K562 (cell line): ENCODE measurements around the gene SPATA24. TPM values are rescaled to one million over a fixed set of nuclear protein-coding genes. Genes with fewer than 3 reads are reported as not detected.

ENCODE experiments used
- ATAC-seq: fragments of 200-7000 bp; cut with Tn5 transposase; 3 replicates; pipeline ENCODE4 v1.9.1; 2020; ENCODE audit warnings: moderate library complexity
- BruUV-seq: library from RNA; stranded (reverse); fragments of 400-500 nt; replicated peaks from 2 replicates; lab custom pipeline; 2021; lab: Mats Ljungman, UMichigan
- CTCF ChIA-PET: fragments of 300-600 bp; formaldehyde crosslinking; extraction: SDS; loops from one replicate; lab custom pipeline; 2021; ENCODE audit warnings: low intra/inter-chr PET ratio; lab: Yijun Ruan, JAX
- POLR2A ChIA-PET: fragments of 300-600, 350-650 bp; sonication (Branson Sonifier 250); formaldehyde crosslinking; extraction: SDS; loops from one replicate; lab custom pipeline; 2021; ENCODE audit warnings: antibody characterized with exemption, inconsistent platforms; lab: Yijun Ruan, JAX
- DNase-seq, 4 experiments: peaks; one replicate each; pipeline versions ENCODE4 v3.0.0 to v3.0.0-alpha.2; 2011 to 2018; ENCODE audit warnings: low spot score in 3 of 4, mixed read lengths in 3 of 4; ENCODE audit errors: extremely low read depth in 1 of 4
- FAIRE-seq: peaks from 2 replicates; lab custom pipeline; 2011; peaks lifted over from hg19 to GRCh38; lab: Jason Lieb, UNC
- H2AFZ ChIP-seq: 2 replicates; pipeline ENCODE4 v1.6.0; 2011; ENCODE audit warnings: low read depth, low read length, control low read depth, inconsistent platforms
- H3K27ac ChIP-seq: fragments of 200-600 bp; 3 replicates; pipeline ENCODE4 v1.8.0; 2011; ENCODE audit warnings: low read depth, mild to moderate bottlenecking, control low read depth, inconsistent platforms, low read length, moderate library complexity, mixed read lengths; ENCODE audit errors: extremely low read depth
- H3K27me3 ChIP-seq, 2 experiments: fragments of 300-600 bp in 1 of 2; 2 replicates in 1 of 2; 3 replicates in 1 of 2; pipeline versions ENCODE4 v1.6.0 to v1.8.0; 2011; ENCODE audit warnings: inconsistent platforms in 2 of 2, low read length in 2 of 2, mild to moderate bottlenecking in 1 of 2, mixed read lengths in 1 of 2, moderate library complexity in 1 of 2; ENCODE audit not compliant: control insufficient read depth in 2 of 2, insufficient read depth in 2 of 2
- H3K36me3 ChIP-seq: fragments of 300-600 bp; 3 replicates; pipeline ENCODE4 v1.8.0; 2011; ENCODE audit warnings: mild to moderate bottlenecking, low read length, inconsistent platforms; ENCODE audit not compliant: control insufficient read depth, insufficient read depth
- H3K4me1 ChIP-seq, 2 experiments: fragments of 200-600 bp in 1 of 2; replicated peaks in 1 of 2; 2 replicates in 1 of 2; 3 replicates in 1 of 2; pipeline versions ENCODE4 v1.5.1 to v1.8.0; 2011; ENCODE audit warnings: inconsistent platforms in 2 of 2, low read length in 2 of 2, mild to moderate bottlenecking in 1 of 2, mixed read lengths in 1 of 2, moderate library complexity in 1 of 2; ENCODE audit not compliant: control insufficient read depth in 2 of 2, insufficient read depth in 2 of 2
- H3K4me2 ChIP-seq: 2 replicates; pipeline ENCODE4 v1.6.1; 2011; ENCODE audit warnings: low read length, control low read depth, inconsistent platforms, mixed read lengths; ENCODE audit not compliant: insufficient read depth
- H3K4me3 ChIP-seq: fragments of 200-600 bp; sonication (generic), shearing (Covaris generic); 2 replicates; pipeline ENCODE4 v1.5.1; 2016; ENCODE audit warnings: control low read depth, inconsistent platforms
- H3K79me2 ChIP-seq: fragments of 200-600 bp; 3 replicates; pipeline ENCODE4 v1.8.0; 2011; ENCODE audit warnings: low read length, inconsistent platforms; ENCODE audit not compliant: control insufficient read depth, insufficient read depth
- H3K9ac ChIP-seq, 2 experiments: 2 replicates each; pipeline versions ENCODE4 v1.6.0 to v1.6.1; 2011; ENCODE audit warnings: low read depth in 2 of 2, low read length in 2 of 2, control low read depth in 1 of 2, inconsistent platforms in 1 of 2, mild to moderate bottlenecking in 1 of 2, mixed read lengths in 1 of 2; ENCODE audit not compliant: insufficient read depth in 1 of 2
- H3K9me1 ChIP-seq: one replicate; pipeline ENCODE4 v1.6.0; 2011; ENCODE audit warnings: inconsistent platforms, mild to moderate bottlenecking, low read length, moderate library complexity; ENCODE audit not compliant: control insufficient read depth, insufficient read depth
- H3K9me3 ChIP-seq: replicated peaks from 2 replicates; pipeline ENCODE4 v1.5.1; 2011; ENCODE audit warnings: low read depth, low read length, inconsistent platforms; ENCODE audit not compliant: control insufficient read depth, insufficient read depth
- H4K20me1 ChIP-seq: replicated peaks from 2 replicates; pipeline ENCODE4 v1.6.1; 2011; ENCODE audit warnings: low read length, inconsistent platforms, mixed read lengths; ENCODE audit not compliant: control insufficient read depth, insufficient read depth
- DACH1 ChIP-seq: fragments of 450-650 bp; IDR thresholded peaks from 2 replicates; pipeline ENCODE4 v1.6.1; 2018; ENCODE audit not compliant: partially characterized antibody
- E2F8 ChIP-seq: fragments of 450-650 bp; IDR thresholded peaks from 2 replicates; pipeline ENCODE4 v1.7.1; 2018; ENCODE audit warnings: mild to moderate bottlenecking, low read depth; ENCODE audit not compliant: partially characterized antibody
- FOXK2 ChIP-seq, 2 experiments: fragments of 450-650 bp; IDR thresholded peaks in 1 of 2; conservative IDR thresholded peaks in 1 of 2; 2 replicates each; pipeline ENCODE4 v1.6.1; 2016; ENCODE audit warnings: low read depth in 2 of 2, mild to moderate bottlenecking in 1 of 2
- GTF2A2 ChIP-seq: IDR thresholded peaks from 2 replicates; pipeline ENCODE4 v1.6.1; 2016; ENCODE audit warnings: mild to moderate bottlenecking, missing genetic modification characterization, missing compliant biosample characterization
- HBP1 ChIP-seq: fragments of 450-650 bp; formaldehyde crosslinking; IDR thresholded peaks from 2 replicates; pipeline ENCODE4 v1.4.0; 2022; ENCODE audit warnings: missing genetic modification characterization
- NFIX ChIP-seq: fragments of 250-450 bp; sonication (Bioruptor Pico); IDR thresholded peaks from 2 replicates; pipeline ENCODE4 v1.4.0; 2020; ENCODE audit warnings: low read depth, mild to moderate bottlenecking, moderate library complexity
- RAD51 ChIP-seq: fragments of 450-650 bp; IDR thresholded peaks from 2 replicates; pipeline ENCODE4 v1.7.1; 2016; ENCODE audit warnings: low read depth, mild to moderate bottlenecking, borderline replicate concordance
- RREB1 ChIP-seq: fragments of 250-450 bp; sonication (Bioruptor Pico); IDR thresholded peaks from 2 replicates; pipeline ENCODE4 v1.4.0; 2020
- SMAD2 ChIP-seq: fragments of 150-350 bp; IDR thresholded peaks from 2 replicates; pipeline ENCODE4 v1.6.1; 2014; ENCODE audit warnings: low read depth, mild to moderate bottlenecking, low read length
- ZNF354B ChIP-seq: fragments of 250-450 bp; sonication (Bioruptor Pico); IDR thresholded peaks from 2 replicates; pipeline ENCODE4 v1.4.0; 2020
- ZNF584 ChIP-seq: fragments of 200-800 bp; sonication (Bioruptor generic); IDR thresholded peaks from 2 replicates; pipeline ENCODE4 v1.6.1; 2016; ENCODE audit warnings: low read depth, mild to moderate bottlenecking, missing genetic modification characterization, missing compliant biosample characterization
- ZNF707 ChIP-seq: fragments of 250-450 bp; sonication (Bioruptor Pico); conservative IDR thresholded peaks from 2 replicates; pipeline ENCODE4 v1.8.0; 2022; ENCODE audit warnings: inconsistent platforms, mild to moderate bottlenecking, moderate library complexity
- in situ Hi-C: fragments of 300-500 bp; cut with MboI; formaldehyde crosslinking; loops from 4 replicates; pipeline ENCODE4 v1.15.0; 2018; ENCODE audit warnings: inconsistent platforms, mixed read lengths
- intact Hi-C: fragments of 100-400 bp; cut with micrococcal nuclease; formaldehyde crosslinking; loops from 2 replicates; pipeline ENCODE4 v1.14.2; 2022
- polyA plus RNA-seq, 8 experiments: library from polyadenylated mRNA; depleted of rRNA in 4 of 8; stranded (reverse) in 5 of 8; unstranded in 3 of 8; fragments of >200 nt; fragmentation: Nextera tagmentation in 2 of 8; fragmentation: Illumina TruSeq in 1 of 8; extraction: Ambion mirVana in 2 of 8; extraction: Trizol in 1 of 8; gene quantifications; 2 replicates each; pipeline versions ENCODE4 v1.2.1 to v1.2.3, GENCODE V29; 2011 to 2014; ENCODE audit warnings: inconsistent platforms in 1 of 8, missing spikeins in 1 of 8
- total RNA-seq, 7 experiments: library from RNA; depleted of rRNA in 6 of 7; stranded (reverse); fragments of >200 nt in 6 of 7; fragmentation: Illumina TruSeq in 2 of 7; extraction: Trizol in 2 of 7; gene quantifications; 2 replicates each; pipeline versions ENCODE4 v1.2.1 to v1.2.3, GENCODE V29; 2011 to 2021; ENCODE audit warnings: low replicate concordance in 1 of 7

SPATA24 gene
- total and polyA plus RNA-seq, 9 of the 15 experiments (the other 6 are each of a cell fraction or from before 2014, with no cell fraction given), result 4.1 to 12.6 (median 8.0) TPM

GRCh38 chr5:139360384-139360783 lies 43.5 kb downstream of the SPATA24 start (continued):
- TF ChIP-seq FOXK2 (conservative IDR thresholded peaks at IDR 0.05 in 1 of 2, IDR thresholded peaks at IDR 0.05 in 1 of 2; ENCODE audit: low read depth in 2 of 2), result no peak
- TF ChIP-seq E2F8, result no peak

- POLR2A ChIA-PET, result interaction anchor here (0.6 to 2.8 kb wide), 5 partner anchors 10 to 384 kb away, joined by 3 to 17 read pairs (median 5); partner anchors contain the start of gene PAIP2
- no TSS peak for BruUV-seq
- Histone ChIP-seq H2AFZ (no peak overlapping the region), H3K9ac (no peak overlapping the region), H3K36me3 (peaks cover 37% of the 10 kb centered on the region), H3K4me3 (no peak overlapping the region), H3K27ac (no peak overlapping the region), H3K79me2 (peaks cover 87% of the 10 kb centered on the region), H3K9me1 (no peaks in the 10 kb centered on the region), H3K27me3 (no peaks in the 10 kb centered on the region), H3K4me1 (no peaks in the 10 kb centered on the region), H3K9me3 (no peaks in the 10 kb centered on the region; the same call in 1 of the 2 replicates), H3K4me2 (no peak overlapping the region), H4K20me1 (0 out of 2 replicates have a peak, but pooled peaks cover 7% of the 10 kb centered on the region)
- DNase-seq (no peak), ATAC-seq (no peak), FAIRE-seq (no peak)
- CTCF ChIA-PET, result no interaction called here
- in situ Hi-C loops (no loop called here), intact Hi-C loops (no loop called here)
- TF ChIP-seq ZNF584 (no peak), DACH1 (no peak), ZNF707 (CRISPR knock-in tag) (no peak), ZNF354B (no peak), RREB1 (CRISPR knock-in tag) (no peak), HBP1 (CRISPR knock-in tag) (no peak), SMAD2 (no peak), GTF2A2 (tag) (no peak), NFIX (no peak), RAD51 (no peak)
These were observed 45.8 kb downstream of the SPATA24 start for GRCh38 chr5:139358064-139358463.
